ENCODE data around the gene GHR. TPM values are rescaled to one million over a fixed set of nuclear protein-coding genes. Genes with fewer than 3 reads are reported as not detected.
A peak's percentile ranks its signal among the peaks of the same experiment; 100 is the strongest.

The GHR gene
- total RNA-seq, 1 donor from 2014 or later: 0.17 TPM

- no peak for TF ChIP-seq CTCF (conservative IDR thresholded peaks at IDR 0.05; ENCODE audit: low read depth, low read length)
- no peak for DNase-seq (ENCODE audit: low read depth)
- H3K4me3 ChIP-seq (ENCODE audit: low read depth, low read length): no peak overlapping the region
Measured at GRCh38 chr5:42587096-42587723, 164.0 kb downstream of the GHR start.

DNA sequence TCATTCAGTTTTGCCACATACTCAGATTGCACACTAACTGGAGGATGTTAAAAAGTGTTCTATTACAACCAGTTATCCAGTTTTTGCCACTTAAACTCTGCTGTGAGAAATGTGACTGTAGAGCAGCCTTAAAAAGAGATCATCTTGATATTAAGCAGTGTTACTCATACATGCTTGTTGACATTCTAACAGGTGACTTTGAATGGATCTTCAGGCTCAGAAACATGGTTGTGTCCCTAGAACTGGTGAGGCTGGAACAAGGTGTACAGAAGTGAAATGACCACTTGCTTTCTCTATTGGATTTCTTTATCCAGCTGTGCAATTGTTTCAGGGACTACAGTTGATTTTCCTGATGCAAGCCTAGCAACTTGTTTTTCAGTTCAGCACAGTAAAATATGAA lies 167.3 kb downstream of the GHR start:
- no peak for DNase-seq (ENCODE audit: low read depth)
- no peak overlapping the region for H3K4me3 ChIP-seq (ENCODE audit: low read depth, low read length)
- TF ChIP-seq CTCF (conservative IDR thresholded peaks at IDR 0.05; ENCODE audit: low read depth, low read length): no peak

DNA sequence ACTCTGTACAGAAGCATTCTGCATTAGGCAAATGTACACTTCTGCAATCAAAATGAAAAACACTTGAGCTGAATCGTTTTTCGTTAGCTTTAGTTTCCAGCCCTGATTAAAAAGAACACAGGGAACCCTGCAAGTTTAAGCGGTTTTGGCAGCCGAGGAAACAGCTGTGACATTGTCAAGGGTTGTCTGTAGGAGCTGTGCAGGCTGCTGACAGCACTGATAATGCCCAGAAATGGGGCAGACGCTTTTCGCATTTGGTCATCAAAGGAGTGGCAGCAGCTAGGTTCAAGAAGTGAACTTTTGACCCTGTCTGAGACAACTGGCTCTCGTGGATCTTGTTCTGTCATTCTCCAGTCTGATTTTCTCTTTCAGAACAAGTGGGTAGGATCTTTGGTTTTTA lies 167.8 kb downstream of the GHR start:
- no peak for DNase-seq (ENCODE audit: low read depth)
- no peak for TF ChIP-seq CTCF (conservative IDR thresholded peaks at IDR 0.05; ENCODE audit: low read depth, low read length)
- no peak overlapping the region for H3K4me3 ChIP-seq (ENCODE audit: low read depth, low read length)

- no peak for TF ChIP-seq CTCF (conservative IDR thresholded peaks at IDR 0.05; ENCODE audit: low read depth, low read length)
- no peak overlapping the region for H3K4me3 ChIP-seq (ENCODE audit: low read depth, low read length)
- no peak for DNase-seq (ENCODE audit: low read depth)
Measured at GRCh38 chr5:42592401-42593140, 169.3 kb downstream of the GHR start.

GRCh38 chr5:42593591-42593990 lies 170.4 kb downstream of the GHR start:
- no peak for DNase-seq (ENCODE audit: low read depth)
- TF ChIP-seq CTCF (conservative IDR thresholded peaks at IDR 0.05; ENCODE audit: low read depth, low read length): no peak
- no peak overlapping the region for H3K4me3 ChIP-seq (ENCODE audit: low read depth, low read length)

GRCh38 chr5:42595597-42595996 lies 172.4 kb downstream of the GHR start:
- no peak for DNase-seq (ENCODE audit: low read depth)
- no peak overlapping the region for H3K4me3 ChIP-seq (ENCODE audit: low read depth, low read length)
- TF ChIP-seq CTCF (conservative IDR thresholded peaks at IDR 0.05; ENCODE audit: low read depth, low read length): no peak

DNA sequence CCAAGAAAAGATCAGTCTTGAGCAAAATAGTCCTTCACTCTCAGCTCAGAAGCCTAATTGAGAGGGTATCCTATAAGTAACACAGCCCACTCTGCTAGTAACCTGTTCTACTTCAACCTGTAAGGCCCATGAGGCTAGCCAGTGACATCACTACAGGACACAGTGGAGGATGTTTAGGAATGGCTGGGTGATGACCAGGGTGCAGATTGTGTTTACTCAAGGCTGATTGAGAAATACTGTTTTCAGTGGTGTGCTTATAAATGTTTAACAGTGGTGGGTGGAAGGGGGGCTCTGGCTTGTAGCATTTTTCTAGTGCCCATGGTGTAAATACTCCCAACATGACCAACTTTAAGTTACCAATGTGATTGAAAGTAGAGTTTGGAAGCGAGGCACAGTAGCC lies 173.6 kb downstream of the GHR start:
- no peak overlapping the region for H3K4me3 ChIP-seq (ENCODE audit: low read depth, low read length)
- no peak for TF ChIP-seq CTCF (conservative IDR thresholded peaks at IDR 0.05; ENCODE audit: low read depth, low read length)
- DNase-seq (ENCODE audit: low read depth): peak; percentile 18
